ENCODE results near the gene MTUS2. TPM values are rescaled to one million over a fixed set of nuclear protein-coding genes. Genes with fewer than 3 reads are reported as not detected.

MTUS2 gene
- total RNA-seq, 1 donor from 2014 or later, result 0.41 TPM

GRCh38 chr13:29509999-29510589, 690.0 kb downstream of the MTUS2 start:
- TF ChIP-seq CTCF (IDR thresholded peaks at IDR 0.05), result no peak
- Histone ChIP-seq H3K27me3 (peaks cover 11% of the 10 kb centered on the region), H3K4me1 (no peaks in the 10 kb centered on the region), H3K36me3 (no peaks in the 10 kb centered on the region), H3K27ac (no peak overlapping the region), H3K4me3 (no peak overlapping the region), H3K9me3 (no peaks in the 10 kb centered on the region)
- DNase-seq (no peak), ATAC-seq (no peak)
- intact Hi-C loops (cut with DNase I), result no loop called here

- H3K27ac ChIP-seq, result no peak overlapping the region
- H3K4me3 ChIP-seq, result no peak overlapping the region
- intact Hi-C loops (cut with DNase I), result no loop called here
- peaks cover 5% of the 10 kb centered on the region for H3K27me3 ChIP-seq
- no peak for ATAC-seq
- TF ChIP-seq CTCF (IDR thresholded peaks at IDR 0.05), result no peak
- no peaks in the 10 kb centered on the region for H3K9me3 ChIP-seq
- H3K36me3 ChIP-seq, result peaks cover 5% of the 10 kb centered on the region
- H3K4me1 ChIP-seq, result no peaks in the 10 kb centered on the region
- no peak for DNase-seq
These were observed 690.5 kb downstream of the MTUS2 start for GRCh38 chr13:29510651-29511084.

- no peak for TF ChIP-seq CTCF (IDR thresholded peaks at IDR 0.05)
- Histone ChIP-seq H3K36me3 (peaks cover 10% of the 10 kb centered on the region), H3K27ac (no peak overlapping the region), H3K4me3 (no peak overlapping the region), H3K27me3 (no peaks in the 10 kb centered on the region), H3K9me3 (no peaks in the 10 kb centered on the region), H3K4me1 (no peaks in the 10 kb centered on the region)
- DNase-seq (peak; percentile 39), ATAC-seq (no peak)
- intact Hi-C loops (cut with DNase I), result no loop called here
These were observed 691.1 kb downstream of the MTUS2 start for GRCh38 chr13:29511106-29511796.

GRCh38 chr13:29511980-29512379, 691.8 kb downstream of the MTUS2 start:
- TF ChIP-seq CTCF (IDR thresholded peaks at IDR 0.05), result no peak
- H3K36me3 ChIP-seq, result peaks cover 16% of the 10 kb centered on the region
- H3K4me1 ChIP-seq, result no peaks in the 10 kb centered on the region
- H3K27ac ChIP-seq, result no peak overlapping the region
- no peak for ATAC-seq
- H3K4me3 ChIP-seq, result no peak overlapping the region
- H3K9me3 ChIP-seq, result no peaks in the 10 kb centered on the region
- intact Hi-C loops (cut with DNase I), result no loop called here
- peak; percentile 39 for DNase-seq
- H3K27me3 ChIP-seq, result no peaks in the 10 kb centered on the region

GRCh38 chr13:29513002-29513980, 693.2 kb downstream of the MTUS2 start:
- no peak for TF ChIP-seq CTCF (IDR thresholded peaks at IDR 0.05)
- intact Hi-C loops (cut with DNase I), result no loop called here
- no peak overlapping the region for H3K4me3 ChIP-seq
- no peaks in the 10 kb centered on the region for H3K4me1 ChIP-seq
- H3K9me3 ChIP-seq, result no peaks in the 10 kb centered on the region
- no peak overlapping the region for H3K27ac ChIP-seq
- DNase-seq (peak; percentile 53), ATAC-seq (no peak)
- H3K36me3 ChIP-seq, result peaks cover 29% of the 10 kb centered on the region
- H3K27me3 ChIP-seq, result no peaks in the 10 kb centered on the region
